IMR-90 (cell line): ENCODE data around the gene CARMIL1. TPM values are rescaled to one million over a fixed set of nuclear protein-coding genes. Genes with fewer than 3 reads are reported as not detected.

Source experiments
- ATAC-seq: fragments of 200-7000 bp; cut with Tn5 transposase; 2 replicates; pipeline ENCODE4 v1.9.1; 2020; ENCODE audit warnings: low read depth, mild to moderate bottlenecking, moderate library complexity
- BruUV-seq: library from RNA; stranded (reverse); fragments of 400-500 nt; replicated peaks from 2 replicates; lab custom pipeline; 2021; lab: Mats Ljungman, UMichigan
- CTCF ChIA-PET: fragments of 300-600 bp; formaldehyde crosslinking; extraction: SDS; loops from one replicate; lab custom pipeline; 2021; ENCODE audit warnings: antibody characterized with exemption; lab: Yijun Ruan, JAX
- POLR2A ChIA-PET: fragments of 300-600 bp; sonication (Branson Sonifier 250); formaldehyde crosslinking; loops from one replicate; lab custom pipeline; 2022; ENCODE audit warnings: antibody characterized with exemption; ENCODE audit not compliant: unreplicated experiment; lab: Charles Lee
- DNase-seq: peaks from one replicate; pipeline ENCODE4 v3.0.0; 2013
- H2AFZ ChIP-seq: replicated peaks from 2 replicates; pipeline ENCODE3; 2013; ENCODE audit warnings: low read length, mild to moderate bottlenecking; ENCODE audit not compliant: poor library complexity
- H2AK5ac ChIP-seq: 2 replicates; pipeline ENCODE4 v1.6.1; 2013; ENCODE audit warnings: low read depth, low read length, inconsistent platforms
- H2AK9ac ChIP-seq: replicated peaks from 2 replicates; pipeline ENCODE3; 2013; ENCODE audit warnings: mild to moderate bottlenecking, low read depth, low read length, moderate library complexity; ENCODE audit not compliant: poor library complexity
- H2BK120ac ChIP-seq: 2 replicates; pipeline ENCODE4 v1.6.1; 2013; ENCODE audit warnings: low read depth, low read length, inconsistent platforms
- H2BK15ac ChIP-seq: 3 replicates; pipeline ENCODE4 v1.6.1; 2013; ENCODE audit warnings: low read depth, low read length, inconsistent platforms
- H2BK20ac ChIP-seq: 2 replicates; pipeline ENCODE4 v1.6.1; 2013; ENCODE audit warnings: low read depth, mild to moderate bottlenecking, inconsistent platforms, low read length, moderate library complexity
- H2BK5ac ChIP-seq: 2 replicates; pipeline ENCODE4 v1.6.1; 2013; ENCODE audit warnings: mild to moderate bottlenecking, low read depth, low read length, inconsistent platforms; ENCODE audit not compliant: poor library complexity, severe bottlenecking
- H3K14ac ChIP-seq: replicated peaks from 2 replicates; pipeline ENCODE4 v1.6.1; 2013; ENCODE audit warnings: low read depth, low read length, inconsistent platforms
- H3K18ac ChIP-seq: 2 replicates; pipeline ENCODE4 v1.6.1; 2013; ENCODE audit warnings: low read depth, low read length, control low read depth
- H3K23ac ChIP-seq: 2 replicates; pipeline ENCODE4 v1.6.1; 2013; ENCODE audit warnings: low read depth, low read length, inconsistent platforms
- H3K27ac ChIP-seq: 2 replicates; pipeline ENCODE4 v1.5.1; 2013; ENCODE audit warnings: mild to moderate bottlenecking, control low read depth, low read length; ENCODE audit not compliant: insufficient read depth
- H3K27me3 ChIP-seq: 2 replicates; pipeline ENCODE4 v1.6.1; 2013; ENCODE audit warnings: low read length; ENCODE audit not compliant: control insufficient read depth, insufficient read depth
- H3K36me3 ChIP-seq: 2 replicates; pipeline ENCODE4 v1.6.1; 2013; ENCODE audit warnings: low read length, mixed read lengths; ENCODE audit not compliant: control insufficient read depth, insufficient read depth
- H3K4ac ChIP-seq: 2 replicates; pipeline ENCODE4 v1.6.1; 2013; ENCODE audit warnings: low read depth, low read length, inconsistent platforms
- H3K4me1 ChIP-seq: 2 replicates; pipeline ENCODE4 v1.6.1; 2013; ENCODE audit warnings: low read length, mixed read lengths; ENCODE audit not compliant: control insufficient read depth, insufficient read depth
- H3K4me2 ChIP-seq: 2 replicates; pipeline ENCODE4 v1.6.1; 2013; ENCODE audit warnings: low read depth, mild to moderate bottlenecking, control low read depth, low read length, moderate library complexity
- H3K4me3 ChIP-seq: 2 replicates; pipeline ENCODE4 v1.5.1; 2013; ENCODE audit warnings: low read depth, mild to moderate bottlenecking, control low read depth, low read length, moderate library complexity; ENCODE audit not compliant: insufficient read depth
- H3K56ac ChIP-seq: 2 replicates; pipeline ENCODE4 v1.6.1; 2013; ENCODE audit warnings: low read length, inconsistent platforms; ENCODE audit not compliant: insufficient read depth; ENCODE audit errors: extremely low read depth
- H3K79me1 ChIP-seq, 2 experiments: 2 replicates each; pipeline ENCODE4 v1.6.1; 2013; ENCODE audit warnings: low read length in 2 of 2, inconsistent platforms in 1 of 2, low read depth in 1 of 2
- H3K9ac ChIP-seq: 2 replicates; pipeline ENCODE4 v1.6.1; 2013; ENCODE audit warnings: low read depth, low read length, control low read depth
- H3K9me1 ChIP-seq: 2 replicates; pipeline ENCODE4 v1.6.1; 2013; ENCODE audit warnings: low read length, inconsistent platforms; ENCODE audit not compliant: insufficient read depth
- H3K9me3 ChIP-seq: 2 replicates; pipeline ENCODE4 v1.6.1; 2013; ENCODE audit warnings: low read length; ENCODE audit not compliant: control insufficient read depth, insufficient read depth
- H4K20me1 ChIP-seq: 2 replicates; pipeline ENCODE4 v1.6.1; 2013; ENCODE audit warnings: low read length, inconsistent platforms; ENCODE audit not compliant: insufficient read depth
- H4K5ac ChIP-seq: 2 replicates; pipeline ENCODE4 v1.6.1; 2013; ENCODE audit warnings: mild to moderate bottlenecking, low read depth, low read length, control low read depth
- H4K8ac ChIP-seq, 2 experiments: 2 replicates each; pipeline ENCODE4 v1.6.1; 2013; ENCODE audit warnings: low read depth in 2 of 2, low read length in 2 of 2, control low read depth in 1 of 2, inconsistent platforms in 1 of 2
- H4K91ac ChIP-seq: 2 replicates; pipeline ENCODE4 v1.6.1; 2013; ENCODE audit warnings: low read depth, low read length, inconsistent platforms; ENCODE audit not compliant: insufficient read depth
- BHLHE40 ChIP-seq: fragments of 150-350 bp; IDR thresholded peaks from 2 replicates; pipeline ENCODE4 v1.6.1; 2016; ENCODE audit warnings: mild to moderate bottlenecking, low read depth, low read length
- CEBPB ChIP-seq: IDR thresholded peaks from 2 replicates; pipeline ENCODE4 v1.6.1; 2012; ENCODE audit warnings: low read depth, low read length, improper control_type of control experiment
- ELK1 ChIP-seq: fragments of 150-350 bp; IDR thresholded peaks from 2 replicates; pipeline ENCODE4 v1.6.1; 2016; ENCODE audit warnings: low read depth, mild to moderate bottlenecking, low read length, moderate library complexity, borderline replicate concordance
- FOS ChIP-seq: fragments of 150-350 bp; IDR thresholded peaks from 2 replicates; pipeline ENCODE4 v1.6.1; 2016; ENCODE audit warnings: low read depth, low read length
- MAFK ChIP-seq: IDR thresholded peaks from 2 replicates; pipeline ENCODE4 v1.6.1; 2012; ENCODE audit warnings: low read depth, low read length, improper control_type of control experiment
- MXI1 ChIP-seq: IDR thresholded peaks from 2 replicates; pipeline ENCODE4 v1.6.1; 2012; ENCODE audit warnings: low read depth, mild to moderate bottlenecking, low read length, moderate library complexity, borderline replicate concordance
- NFE2L2 ChIP-seq: fragments of 150-350 bp; IDR thresholded peaks from 2 replicates; pipeline ENCODE4 v1.6.1; 2016; ENCODE audit warnings: low read depth, mild to moderate bottlenecking, low read length
- RAD21 ChIP-seq: IDR thresholded peaks from 2 replicates; pipeline ENCODE4 v1.6.1; 2012; ENCODE audit warnings: low read length, improper control_type of control experiment
- RFX5 ChIP-seq: IDR thresholded peaks from 2 replicates; pipeline ENCODE4 v1.8.0; 2012; ENCODE audit warnings: low read depth, mild to moderate bottlenecking, low read length, moderate library complexity
- SMC3 ChIP-seq: fragments of 150-350 bp; IDR thresholded peaks from 2 replicates; pipeline ENCODE4 v1.6.1; 2016; ENCODE audit warnings: low read depth, mild to moderate bottlenecking, antibody characterized with exemption, low read length, moderate library complexity
- WGBS, 2 experiments: methylation state at CpG; one replicate each; pipeline versions ENCODE4 v1.1.5 to v1.1.7; 2013; ENCODE audit warnings: missing lambda C conversion rate in 2 of 2; ENCODE audit not compliant: insufficient read length in 1 of 2; ENCODE audit errors: extremely low coverage in 2 of 2; 5-methylcytosine and 5-hydroxymethylcytosine counted together
- dilution Hi-C: fragments of 300-500 bp; cut with HindIII; formaldehyde crosslinking; loops from one replicate; pipeline ENCODE4 v1.14.3; 2018; ENCODE audit warnings: low sequenced_read_pairs; ENCODE audit not compliant: unreplicated experiment
- in situ Hi-C: fragments of 300-500 bp; cut with MboI; formaldehyde crosslinking; loops from 3 replicates; pipeline ENCODE4 v1.14.3; 2019; ENCODE audit warnings: low sequenced_read_pairs, inconsistent platforms, mixed read lengths
- intact Hi-C: fragments of 100-400 bp; cut with micrococcal nuclease; formaldehyde crosslinking; loops from 2 replicates; pipeline ENCODE4 v1.10.0; 2022
- polyA plus RNA-seq, 3 experiments: library from polyadenylated mRNA; depleted of rRNA; stranded (reverse); fragments of >200 nt; gene quantifications; 2 replicates each; pipeline ENCODE4 v1.2.3, GENCODE V29; 2012; ENCODE audit warnings: low replicate concordance in 1 of 3
- total RNA-seq: library from RNA; depleted of rRNA; stranded (reverse); fragments of >200 nt; gene quantifications from 2 replicates; pipeline ENCODE4 v1.2.3, GENCODE V29; 2012

The CARMIL1 gene
- total and polyA plus RNA-seq, 2 of the 4 experiments (the other 2 are of a cell fraction) = 1.3 to 2.9 TPM

GRCh38 chr6:25375125-25375524 lies 96.0 kb downstream of the CARMIL1 start:
- no peak overlapping the region for H3K4me2 ChIP-seq
- ATAC-seq (no peak), DNase-seq (no peak)
- no peak overlapping the region for H3K27ac ChIP-seq
- no peaks in the 10 kb centered on the region for H3K36me3 ChIP-seq
- H4K8ac ChIP-seq = no peak overlapping the region
- H2BK20ac ChIP-seq = no peak overlapping the region
- no peak overlapping the region for H3K9ac ChIP-seq
- in situ Hi-C loops = no loop called here
- BruUV-seq = no TSS peak
- H2AK5ac ChIP-seq = no peak overlapping the region
- no peak overlapping the region for H4K5ac ChIP-seq
- intact Hi-C loops = no loop called here
- TF ChIP-seq ELK1 (no peak), CEBPB (no peak), RFX5 (no peak), BHLHE40 (no peak), SMC3 (no peak), FOS (no peak), MXI1 (no peak), MAFK (no peak), RAD21 (no peak), NFE2L2 (no peak)
- no peak overlapping the region for H2BK120ac ChIP-seq
- no peaks in the 10 kb centered on the region for H3K4me1 ChIP-seq
- WGBS, 2 experiments = no CpG with 5 or more reads among the region's 1 CpG
- H4K20me1 ChIP-seq = no peaks in the 10 kb centered on the region
- H3K23ac ChIP-seq = no peak overlapping the region
- H3K56ac ChIP-seq = no peak overlapping the region
- ChIA-PET CTCF (no interaction called here), POLR2A (no interaction called here)
- no peak overlapping the region for H4K91ac ChIP-seq
- H3K9me3 ChIP-seq = no peaks in the 10 kb centered on the region
- no peak overlapping the region for H2AFZ ChIP-seq
- H2BK5ac ChIP-seq = no peak overlapping the region
- H3K9me1 ChIP-seq = no peaks in the 10 kb centered on the region
- no peak overlapping the region for H2AK9ac ChIP-seq
- H3K14ac ChIP-seq = no peak overlapping the region
- no peak overlapping the region for H3K18ac ChIP-seq
- H2BK15ac ChIP-seq = no peak overlapping the region
- H3K4ac ChIP-seq = no peak overlapping the region
- dilution Hi-C loops = no loop called here
- H3K79me1 ChIP-seq = no peaks in the 10 kb centered on the region
- H3K27me3 ChIP-seq = no peaks in the 10 kb centered on the region; the same call in 1 of the 2 replicates
- no peak overlapping the region for H3K4me3 ChIP-seq
